HCT116 (cell line): Measurements from ENCODE around the gene DHFR2. TPM values are rescaled to one million over a fixed set of nuclear protein-coding genes. Genes with fewer than 3 reads are reported as not detected.

ENCODE experiments used
- ATAC-seq: fragments of 200-7000 bp; cut with Tn5 transposase; 2 replicates; pipeline ENCODE4 v1.9.1; 2020; ENCODE audit warnings: mild to moderate bottlenecking, moderate library complexity
- BruUV-seq: library from RNA; stranded (reverse); fragments of 400-500 nt; replicated peaks from 2 replicates; lab custom pipeline; 2021; lab: Mats Ljungman, UMichigan
- CTCF ChIA-PET: fragments of 300-600 bp; sonication (Branson Sonifier 250); formaldehyde crosslinking; loops from one replicate; lab custom pipeline; 2021; ENCODE audit warnings: antibody characterized with exemption; lab: Charles Lee
- POLR2A ChIA-PET: fragments of 300-600, 350-600 bp; sonication (Branson Sonifier 250); formaldehyde crosslinking; loops from one replicate; lab custom pipeline; 2021; ENCODE audit warnings: antibody characterized with exemption; lab: Charles Lee
- RAD21 ChIA-PET, 2 experiments: fragments of 300-600 bp; sonication (Branson Sonifier 250); formaldehyde crosslinking; loops; one replicate each; lab custom pipeline; 2023; ENCODE audit warnings: low total read pairs in 2 of 2; ENCODE audit not compliant: uncharacterized antibody in 2 of 2, unreplicated experiment in 2 of 2, low non-redundant PET in 1 of 2; lab: Charles Lee
- DNase-seq: peaks from one replicate; pipeline ENCODE4 v3.0.0-alpha.2; 2010; ENCODE audit warnings: low read depth, low spot score
- H2AFZ ChIP-seq: fragments of 200-600 bp; shearing (Covaris generic), sonication (generic); 2 replicates; pipeline ENCODE4 v1.6.1; 2017; ENCODE audit warnings: low read depth, mixed run types, mixed read lengths, antibody characterized with exemption, low read length; ENCODE audit not compliant: poor library complexity, severe bottlenecking
- H3K27ac ChIP-seq: 2 replicates; pipeline ENCODE4 v1.5.1; 2012; ENCODE audit warnings: low read depth, low read length
- H3K27me3 ChIP-seq: fragments of 200-600 bp; sonication (generic); 2 replicates; pipeline ENCODE4 v1.6.1; 2016; ENCODE audit warnings: mixed run types, low read length, mixed read lengths; ENCODE audit not compliant: insufficient read depth
- H3K36me3 ChIP-seq, 2 experiments: fragments of 200-500 bp in 1 of 2; fragments of 200-600 bp in 1 of 2; sonication (Bioruptor generic) in 1 of 2; sonication (generic) in 1 of 2; 2 replicates each; pipeline versions ENCODE4 v1.5.1 to v1.6.1; 2014 to 2016; ENCODE audit warnings: low read length in 2 of 2, inconsistent platforms in 1 of 2, mixed read lengths in 1 of 2, mixed run types in 1 of 2; ENCODE audit not compliant: insufficient read depth in 2 of 2, control insufficient read depth in 1 of 2
- H3K4me1 ChIP-seq, 2 experiments: fragments of 200-600 bp in 1 of 2; sonication (generic) in 1 of 2; 2 replicates each; pipeline versions ENCODE4 v1.5.1 to v1.6.1; 2012 to 2017; ENCODE audit warnings: low read length in 2 of 2, inconsistent platforms in 1 of 2, mild to moderate bottlenecking in 1 of 2, mixed read lengths in 1 of 2, mixed run types in 1 of 2, moderate library complexity in 1 of 2; ENCODE audit not compliant: insufficient read depth in 2 of 2, control insufficient read depth in 1 of 2
- H3K4me2 ChIP-seq: fragments of 200-600 bp; sonication (generic); 2 replicates; pipeline ENCODE4 v1.6.1; 2017; ENCODE audit warnings: mixed run types, low read length, mixed read lengths
- H3K4me3 ChIP-seq, 2 experiments: fragments of 200-600 bp in 1 of 2; sonication (generic) in 1 of 2; replicated peaks in 1 of 2; 2 replicates each; pipeline ENCODE4 v1.5.1; 2011 to 2016; ENCODE audit warnings: low read length in 2 of 2, control low read depth in 1 of 2, low read depth in 1 of 2, mild to moderate bottlenecking in 1 of 2, mixed read lengths in 1 of 2, mixed run types in 1 of 2
- H3K79me2 ChIP-seq: fragments of 200-600 bp; sonication (generic); 2 replicates; pipeline ENCODE4 v1.6.1; 2017; ENCODE audit warnings: mild to moderate bottlenecking, mixed run types, low read length, moderate library complexity, mixed read lengths; ENCODE audit not compliant: insufficient read depth
- H3K9ac ChIP-seq: fragments of 200-600 bp; sonication (generic); 2 replicates; pipeline ENCODE4 v1.6.1; 2016; ENCODE audit warnings: low read length, mixed read lengths
- H3K9me2 ChIP-seq: fragments of 200-600 bp; sonication (generic), shearing (Covaris generic); 2 replicates; pipeline ENCODE4 v1.6.1; 2017; ENCODE audit warnings: mixed run types, mild to moderate bottlenecking, moderate library complexity; ENCODE audit not compliant: insufficient read depth
- H3K9me3 ChIP-seq, 2 experiments: fragments of 200-500 bp in 1 of 2; fragments of 200-600 bp in 1 of 2; sonication (Bioruptor generic) in 1 of 2; sonication (generic) in 1 of 2; 2 replicates each; pipeline ENCODE4 v1.6.1; 2014 to 2017; ENCODE audit warnings: low read length in 2 of 2, mixed read lengths in 2 of 2, inconsistent platforms in 1 of 2, low read depth in 1 of 2, mild to moderate bottlenecking in 1 of 2, mixed run types in 1 of 2, moderate library complexity in 1 of 2; ENCODE audit not compliant: control insufficient read depth in 1 of 2, insufficient read depth in 1 of 2
- H4K20me1 ChIP-seq: fragments of 200-600 bp; sonication (generic), shearing (Covaris generic); 2 replicates; pipeline ENCODE4 v1.6.1; 2017; ENCODE audit warnings: mixed run types, mild to moderate bottlenecking, moderate library complexity; ENCODE audit not compliant: insufficient read depth
- CEBPB ChIP-seq: IDR thresholded peaks from 2 replicates; pipeline ENCODE4 v1.6.1; 2012; ENCODE audit warnings: low read depth
- EGR1 ChIP-seq: IDR thresholded peaks from 2 replicates; pipeline ENCODE4 v1.6.1; 2012; ENCODE audit warnings: low read depth
- EZH2 ChIP-seq: fragments of 200-600 bp; sonication (generic); IDR thresholded peaks from 2 replicates; pipeline ENCODE4 v1.6.1; 2017; ENCODE audit warnings: antibody characterized with exemption, mixed run types
- EZH2phosphoT487 ChIP-seq: fragments of 200-600 bp; IDR thresholded peaks from 2 replicates; pipeline ENCODE4 v1.6.1; 2018; ENCODE audit warnings: antibody characterized with exemption, borderline replicate concordance
- FOSL1 ChIP-seq: IDR thresholded peaks from 2 replicates; pipeline ENCODE4 v1.6.1; 2012; ENCODE audit warnings: low read depth
- JUND ChIP-seq: IDR thresholded peaks from 2 replicates; pipeline ENCODE4 v1.6.1; 2012
- POLR2A ChIP-seq: IDR thresholded peaks from 2 replicates; pipeline ENCODE4 v1.7.0; 2011; ENCODE audit warnings: borderline replicate concordance; ENCODE audit not compliant: insufficient read depth, insufficient read length; ENCODE audit errors: extremely low read depth
- RAD21 ChIP-seq: IDR thresholded peaks from 2 replicates; pipeline ENCODE4 v1.6.1; 2012; ENCODE audit warnings: low read depth, mild to moderate bottlenecking
- SIN3A ChIP-seq: IDR thresholded peaks from 2 replicates; pipeline ENCODE4 v1.6.1; 2012; ENCODE audit warnings: low read depth
- YY1 ChIP-seq: IDR thresholded peaks from 2 replicates; pipeline ENCODE4 v1.6.1; 2011; ENCODE audit warnings: low read length, low read depth, moderate library complexity, mild to moderate bottlenecking; ENCODE audit not compliant: insufficient replicate concordance; ENCODE audit errors: extremely low read depth
- ZFX ChIP-seq: fragments of 450-650 bp; IDR thresholded peaks from 2 replicates; pipeline ENCODE4 v1.6.1; 2017
- intact Hi-C: fragments of 100-400 bp; cut with micrococcal nuclease; formaldehyde crosslinking; loops from 2 replicates; pipeline ENCODE4 v1.10.0; 2022
- total RNA-seq: library from RNA; stranded (reverse); gene quantifications from one replicate; pipeline ENCODE4 v1.2.1, GENCODE V29; 2021; ENCODE audit not compliant: unreplicated experiment
- TF ChIP-seq, protein P1 (sequence below): IDR thresholded peaks from 2 replicates; pipeline ENCODE4 v1.6.1; 2012
- TF ChIP-seq, protein P2 (sequence below), 3 experiments: fragments of 200-600 bp in 1 of 3; sonication (generic) in 1 of 3; IDR thresholded peaks in 2 of 3; conservative IDR thresholded peaks in 1 of 3; 2 replicates each; pipeline ENCODE4 v1.5.1; 2012 to 2017; ENCODE audit warnings: low read depth in 2 of 3, low read length in 2 of 3, antibody characterized with exemption in 1 of 3, borderline replicate concordance in 1 of 3, control low read depth in 1 of 3, mild to moderate bottlenecking in 1 of 3, mixed read lengths in 1 of 3, mixed run types in 1 of 3, moderate library complexity in 1 of 3; ENCODE audit not compliant: insufficient read depth in 1 of 3

DHFR2 gene
- total RNA-seq, 1 experiment from 2014 or later, result 1.8 TPM

DNA sequence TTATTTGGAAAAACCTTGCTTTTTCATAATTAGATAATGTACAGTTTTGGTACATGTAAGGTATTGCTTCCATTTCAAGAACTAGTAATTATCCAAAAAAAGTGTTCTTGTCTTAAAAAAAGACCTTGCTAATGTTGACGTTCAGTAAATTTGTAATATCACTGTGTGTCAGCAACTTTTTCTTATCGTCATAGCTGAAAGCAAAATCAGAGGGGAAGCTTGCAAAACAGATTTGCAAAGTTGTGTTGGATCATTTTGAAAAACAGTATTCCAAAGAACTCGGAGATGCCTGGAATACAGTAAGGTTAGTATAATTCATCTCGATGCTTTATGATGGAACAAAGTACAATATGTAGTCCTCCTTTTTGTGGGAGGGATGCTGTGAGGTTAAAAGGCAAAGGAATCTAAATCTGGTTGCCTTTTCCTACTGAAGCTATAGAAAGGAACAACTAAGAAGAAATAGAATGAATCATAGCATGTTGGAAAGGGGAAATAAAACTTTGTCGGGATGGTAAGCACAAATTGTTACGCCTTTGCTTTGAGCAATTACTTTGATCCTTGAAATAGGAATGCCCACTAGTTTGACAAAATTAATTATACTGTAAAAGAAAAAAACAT lies 1.6 kb upstream of the DHFR2 start:
- BruUV-seq, result no TSS peak
- POLR2A ChIA-PET, result interaction anchor here (2.2 kb wide), 1 partner anchor 85 kb away, joined by 8 read pairs; the partner anchor contains the start of gene ARL13B
- no peaks in the 10 kb centered on the region; a peak in 1 of 4 replicates for H3K36me3 ChIP-seq
- H3K4me1 ChIP-seq, result peaks cover 6 to 15% of the 10 kb centered on the region in 2 experiments; a peak in 3 of 4 replicates
- ATAC-seq, result no peak
- no peaks in the 10 kb centered on the region for H4K20me1 ChIP-seq
- peak overlapping the region; percentile 69; the same call in 1 of the 2 replicates for H3K9ac ChIP-seq
- intact Hi-C loops, result loop anchor here (10.0 kb wide), 1 partner anchor 220 kb away; no protein-coding TSS in a partner anchor
- no peak overlapping the region; the same call in 1 of the 2 replicates for H3K27ac ChIP-seq
- H3K9me3 ChIP-seq, result no peaks in the 10 kb centered on the region
- H3K4me3 ChIP-seq, result peak overlapping the region; percentile 71 to 78
- peaks cover 14% of the 10 kb centered on the region; the same call in 1 of the 2 replicates for H3K79me2 ChIP-seq
- no peak overlapping the region for H2AFZ ChIP-seq
- H3K9me2 ChIP-seq, result no peaks in the 10 kb centered on the region
- no peak for TF ChIP-seq POLR2A
- TF ChIP-seq EZH2, result no peak
- TF ChIP-seq, protein P1, sequence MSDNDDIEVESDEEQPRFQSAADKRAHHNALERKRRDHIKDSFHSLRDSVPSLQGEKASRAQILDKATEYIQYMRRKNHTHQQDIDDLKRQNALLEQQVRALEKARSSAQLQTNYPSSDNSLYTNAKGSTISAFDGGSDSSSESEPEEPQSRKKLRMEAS, result no peak
- TF ChIP-seq EZH2phosphoT487, result no peak
- no peak for TF ChIP-seq FOSL1
- TF ChIP-seq YY1, result no peak
- TF ChIP-seq EGR1, result no peak
- no peak for TF ChIP-seq ZFX
- no peak for TF ChIP-seq JUND
- TF ChIP-seq, protein P2, sequence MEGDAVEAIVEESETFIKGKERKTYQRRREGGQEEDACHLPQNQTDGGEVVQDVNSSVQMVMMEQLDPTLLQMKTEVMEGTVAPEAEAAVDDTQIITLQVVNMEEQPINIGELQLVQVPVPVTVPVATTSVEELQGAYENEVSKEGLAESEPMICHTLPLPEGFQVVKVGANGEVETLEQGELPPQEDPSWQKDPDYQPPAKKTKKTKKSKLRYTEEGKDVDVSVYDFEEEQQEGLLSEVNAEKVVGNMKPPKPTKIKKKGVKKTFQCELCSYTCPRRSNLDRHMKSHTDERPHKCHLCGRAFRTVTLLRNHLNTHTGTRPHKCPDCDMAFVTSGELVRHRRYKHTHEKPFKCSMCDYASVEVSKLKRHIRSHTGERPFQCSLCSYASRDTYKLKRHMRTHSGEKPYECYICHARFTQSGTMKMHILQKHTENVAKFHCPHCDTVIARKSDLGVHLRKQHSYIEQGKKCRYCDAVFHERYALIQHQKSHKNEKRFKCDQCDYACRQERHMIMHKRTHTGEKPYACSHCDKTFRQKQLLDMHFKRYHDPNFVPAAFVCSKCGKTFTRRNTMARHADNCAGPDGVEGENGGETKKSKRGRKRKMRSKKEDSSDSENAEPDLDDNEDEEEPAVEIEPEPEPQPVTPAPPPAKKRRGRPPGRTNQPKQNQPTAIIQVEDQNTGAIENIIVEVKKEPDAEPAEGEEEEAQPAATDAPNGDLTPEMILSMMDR (IDR thresholded peaks at IDR 0.05 in 2 of 3, conservative IDR thresholded peaks at IDR 0.05 in 1 of 3; ENCODE audit: borderline replicate concordance in 1 of 3, insufficient read depth in 1 of 3, low read depth in 2 of 3, low read length in 2 of 3), result no peak
- TF ChIP-seq SIN3A, result no peak
- no peak for TF ChIP-seq CEBPB
- no peak for TF ChIP-seq RAD21
- CTCF ChIA-PET, result no interaction called here
- peak overlapping the region; percentile 76 for H3K4me2 ChIP-seq
- no peak for DNase-seq
- no peaks in the 10 kb centered on the region for H3K27me3 ChIP-seq
- RAD21 ChIA-PET, result no interaction called here
